Measurements from ENCODE around the gene AGO3.

GRCh38 chr1:36031441-36031840 is 100.5 kb downstream of the AGO3 start:
- TF ChIP-seq CTCF (IDR thresholded peaks at IDR 0.05) (no peak), POLR2A (IDR thresholded peaks at IDR 0.05) (no peak)
